Psoas muscle (tissue), 8 donors: ENCODE data around the gene BCAP31. TPM values are rescaled to one million over a fixed set of nuclear protein-coding genes. Genes with fewer than 3 reads are reported as not detected.
"Not testable (repeated sequence)": the region's sequence is repeated elsewhere in the genome, so short reads cannot be mapped to it uniquely, and the experiment has no call there.

Source experiments
- ATAC-seq, 4 donors: fragments of 200-7000 bp; cut with Tn5 transposase; one replicate each; pipeline ENCODE4 v1.9.1; 2020; ENCODE audit warnings: moderate library complexity in 3 of 4, mild to moderate bottlenecking in 2 of 4
- DNase-seq, 2 donors: peaks; one replicate each; pipeline ENCODE4 v3.0.0-alpha.2; 2020
- H3K27ac ChIP-seq: fragments of 200-600 bp; one replicate; pipeline ENCODE4 v1.8.0; 2022
- H3K27me3 ChIP-seq, 3 donors: fragments of 200-600 bp in 1 of 3; one replicate each; pipeline versions ENCODE4 v1.6.1 to v1.8.0; 2013 to 2022; ENCODE audit warnings: low read length in 2 of 3, mild to moderate bottlenecking in 2 of 3, moderate library complexity in 1 of 3; ENCODE audit not compliant: insufficient read depth in 3 of 3
- H3K36me3 ChIP-seq, 2 donors: fragments of 200-600 bp in 1 of 2; one replicate each; pipeline versions ENCODE4 v1.6.1 to v1.8.0; 2013 to 2022; ENCODE audit warnings: low read depth in 1 of 2, mild to moderate bottlenecking in 1 of 2, moderate library complexity in 1 of 2; ENCODE audit not compliant: insufficient read depth in 1 of 2
- H3K4me1 ChIP-seq: fragments of 200-600 bp; one replicate; pipeline ENCODE4 v1.8.0; 2022
- H3K4me3 ChIP-seq: fragments of 200-600 bp; one replicate; pipeline ENCODE4 v1.8.0; 2022; ENCODE audit warnings: mild to moderate bottlenecking
- H3K9me3 ChIP-seq: fragments of 200-600 bp; one replicate; pipeline ENCODE4 v1.8.0; 2022
- CTCF ChIP-seq: fragments of 200-600 bp; IDR thresholded peaks from one replicate; pipeline ENCODE4 v1.8.0; 2022; ENCODE audit warnings: antibody characterized with exemption
- WGBS, 3 donors: extraction: QIAGEN DNeasy Blood & Tissue Kit; methylation state at CpG; one replicate each; pipeline versions ENCODE4 v1.1.6 to v1.1.7; 2013; 5-methylcytosine and 5-hydroxymethylcytosine counted together
- intact Hi-C, 2 donors: fragments of 100-400 bp; cut with DNase I; formaldehyde crosslinking; loops; one replicate each; pipeline versions ENCODE4 v1.11.0 to v1.14.2; 2022
- polyA plus RNA-seq, 3 donors: library from polyadenylated mRNA; stranded (reverse); fragments of 200-250 nt; gene quantifications; one replicate each; pipeline ENCODE4 v1.2.3, GENCODE V29; 2013
- total RNA-seq, 4 donors: library from RNA; stranded (reverse); fragmentation: NEBNext Ultra II Directional in 2 of 4; extraction: Animal tissue kit (Norgen Biotek cat#: 25700) in 2 of 4; gene quantifications; one replicate each; pipeline versions ENCODE4 v1.2.1 to v1.2.4, GENCODE V29; 2021 to 2023
- donor health status: healthy with polysubstance abuse.
- donor health status: DM: no; HTN: no; CAD: no; lungs with moderate emphysema.
- donor health status: Bipolar disorder and iron deficiency.
- donor health status: healthy.
- donor health status: DM: yes; HTN: yes; CAD: no.
- donor health status: DM: no; HTN: no; CAD: no.
- donor health status: DM: no; HTN: no; CAD: no.
- donor health status: DM: yes; HTN: yes; CAD: no.

Gene BCAP31
- total and polyA plus RNA-seq, 7 donors: 63.7 to 97.3 (median 66.0) TPM

DNA sequence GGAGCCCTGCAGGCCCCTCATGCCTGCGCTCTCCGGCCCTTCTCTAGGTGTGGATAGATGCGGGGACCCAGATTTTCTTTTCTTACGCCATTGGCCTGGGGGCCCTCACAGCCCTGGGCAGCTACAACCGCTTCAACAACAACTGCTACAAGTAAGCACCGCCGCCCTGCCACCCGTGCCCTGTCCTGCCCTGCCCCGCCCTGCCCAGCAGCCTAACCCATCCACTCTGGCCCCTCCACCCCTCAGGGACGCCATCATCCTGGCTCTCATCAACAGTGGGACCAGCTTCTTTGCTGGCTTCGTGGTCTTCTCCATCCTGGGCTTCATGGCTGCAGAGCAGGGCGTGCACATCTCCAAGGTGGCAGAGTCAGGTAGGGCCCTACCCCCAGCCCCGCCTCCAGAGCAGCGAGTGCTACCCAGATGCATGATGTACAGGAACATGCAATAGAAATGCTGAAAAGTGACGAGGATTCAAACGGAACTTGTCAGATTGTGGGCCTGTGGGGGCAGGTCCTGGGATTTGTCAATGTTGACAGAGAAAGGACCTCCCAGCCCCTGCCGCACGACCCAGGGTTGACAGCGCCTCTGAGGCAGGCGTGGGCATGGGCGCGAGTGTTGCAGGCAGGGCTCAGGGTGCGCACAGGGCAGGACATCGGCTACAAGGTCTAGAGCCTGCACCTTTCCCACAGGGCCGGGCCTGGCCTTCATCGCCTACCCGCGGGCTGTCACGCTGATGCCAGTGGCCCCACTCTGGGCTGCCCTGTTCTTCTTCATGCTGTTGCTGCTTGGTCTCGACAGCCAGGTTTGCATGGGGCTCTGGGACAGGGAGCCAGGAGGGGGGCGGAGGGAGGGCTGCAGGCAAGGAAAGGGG is 30.7 kb downstream of the BCAP31 start:
- Histone ChIP-seq H3K4me1 (peaks cover 4% of the 10 kb centered on the region), H3K4me3 (no peak overlapping the region), H3K27ac (no peak overlapping the region), H3K36me3 (peaks cover 2 to 10% of the 10 kb centered on the region in 2 donors), H3K9me3 (no peaks in the 10 kb centered on the region), H3K27me3 (peaks cover 0 to 2% (median 0%) of the 10 kb centered on the region in 3 donors)
- 78 to 83% (median 81%) methylated on average over 12 to 31 of the region's 31 CpGs for WGBS, 3 donors
- ATAC-seq: no peak
- no peak for TF ChIP-seq CTCF
- intact Hi-C loops: no loop called here
- peak in 1 of 2 donors; percentile 44 for DNase-seq

GRCh38 chrX:153692611-153693156 is 31.5 kb downstream of the BCAP31 start:
- no peak for TF ChIP-seq CTCF
- no peak for ATAC-seq
- intact Hi-C loops: no loop called here
- Histone ChIP-seq H3K27ac (peak overlapping the region; percentile 30), H3K4me1 (peaks cover 4% of the 10 kb centered on the region), H3K27me3 (peaks cover 0 to 2% (median 0%) of the 10 kb centered on the region in 3 donors), H3K36me3 (peaks cover 2 to 10% of the 10 kb centered on the region in 2 donors), H3K4me3 (no peak overlapping the region), H3K9me3 (no peaks in the 10 kb centered on the region)
- WGBS, 3 donors: 41 to 66% (median 61%) methylated on average over 9 to 24 of the region's 24 CpGs
- DNase-seq: peak in 1 of 2 donors; percentile 55

GRCh38 chrX:153692003-153692402 is 32.2 kb downstream of the BCAP31 start:
- ATAC-seq (no peak), DNase-seq (peak in 1 of 2 donors; percentile 40)
- H3K4me3 ChIP-seq: no peak overlapping the region
- H3K4me1 ChIP-seq: peaks cover 4% of the 10 kb centered on the region
- H3K9me3 ChIP-seq: no peaks in the 10 kb centered on the region
- H3K27ac ChIP-seq: peak overlapping the region; percentile 30
- WGBS, 3 donors: 39 to 60% methylated on average over 4 of the region's 4 CpGs; no CpG with 5 or more reads in 1 of the 3 donors
- intact Hi-C loops: no loop called here
- H3K27me3 ChIP-seq: peaks cover 0 to 2% (median 0%) of the 10 kb centered on the region in 3 donors
- TF ChIP-seq CTCF: no peak
- peaks cover 2 to 10% of the 10 kb centered on the region in 2 donors for H3K36me3 ChIP-seq

GRCh38 chrX:153691032-153691827 is 33.0 kb downstream of the BCAP31 start:
- H3K4me3 ChIP-seq: peak overlapping the region; percentile 25
- ATAC-seq, H3K27me3 ChIP-seq, H3K4me1 ChIP-seq, intact Hi-C loops, H3K27ac ChIP-seq, H3K9me3 ChIP-seq: not testable (repeated sequence)
- peaks cover 0 to 10% of the 10 kb centered on the region in 2 donors for H3K36me3 ChIP-seq
- WGBS, 3 donors: 57 to 78% (median 77%) methylated on average over 12 to 21 of the region's 21 CpGs
- peak in 1 of 2 donors; percentile 50 for DNase-seq
